ENCODE measurements around the gene CHMP5. TPM values are rescaled to one million over a fixed set of nuclear protein-coding genes. Genes with fewer than 3 reads are reported as not detected.

Gene CHMP5
- total RNA-seq, 1 donor from 2014 or later, result 88.7 TPM

- TF ChIP-seq CTCF (IDR thresholded peaks at IDR 0.05; ENCODE audit: unreplicated experiment), result no peak
- Mint-ChIP-seq H3K27me3 (ENCODE audit: unreplicated experiment) (peaks cover 10% of the 10 kb centered on the region), H3K27ac (ENCODE audit: unreplicated experiment) (peak overlapping the region; percentile 96), H3K4me1 (ENCODE audit: unreplicated experiment) (peaks cover 25% of the 10 kb centered on the region), H3K9me3 (ENCODE audit: unreplicated experiment) (no peaks in the 10 kb centered on the region), H3K4me3 (ENCODE audit: unreplicated experiment) (peak overlapping the region; percentile 95), H3K36me3 (ENCODE audit: low read depth, unreplicated experiment) (peaks cover 21% of the 10 kb centered on the region)
- no peak for DNase-seq (ENCODE audit: low spot score)
These were observed 25.0 kb downstream of the CHMP5 start for GRCh38 chr9:33289936-33290246.

- H3K9me3 Mint-ChIP-seq (ENCODE audit: unreplicated experiment), result no peaks in the 10 kb centered on the region
- H3K36me3 Mint-ChIP-seq (ENCODE audit: low read depth, unreplicated experiment), result peaks cover 22% of the 10 kb centered on the region
- H3K4me3 Mint-ChIP-seq (ENCODE audit: unreplicated experiment), result peak within 1 kb of the TSS; percentile 95
- peak within 1 kb of the TSS; percentile 96 for H3K27ac Mint-ChIP-seq (ENCODE audit: unreplicated experiment)
- H3K4me1 Mint-ChIP-seq (ENCODE audit: unreplicated experiment), result peaks cover 25% of the 10 kb centered on the region
- no peak for TF ChIP-seq CTCF (IDR thresholded peaks at IDR 0.05; ENCODE audit: unreplicated experiment)
- peaks cover 10% of the 10 kb centered on the region for H3K27me3 Mint-ChIP-seq (ENCODE audit: unreplicated experiment)
- DNase-seq (ENCODE audit: low spot score), result peak; percentile 94
These were observed 25.6 kb downstream of the CHMP5 start, which contains the start of gene NFX1 for GRCh38 chr9:33290247-33291030. NFX1 (plus strand) TSS chr9:33290516; CDS start chr9:33290573, 57 bp downstream.

DNA sequence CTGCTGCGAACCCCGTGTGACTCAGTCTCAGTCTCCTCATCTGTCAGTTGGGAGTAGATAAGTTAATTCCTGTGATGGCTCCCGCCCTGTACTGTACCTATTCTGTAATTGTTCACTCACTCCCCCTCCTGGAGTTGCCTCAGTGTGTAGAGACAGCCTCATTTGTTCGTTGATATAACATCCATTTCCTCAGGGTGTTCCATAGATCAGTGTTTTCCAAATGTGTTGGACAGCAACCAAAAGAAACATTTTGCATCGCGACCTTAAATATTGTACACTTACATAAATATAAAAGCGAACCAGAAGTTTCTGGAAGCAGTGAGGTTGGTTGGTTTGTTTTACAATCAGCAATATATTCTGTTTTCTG lies 26.2 kb downstream of the CHMP5 start:
- H3K4me1 Mint-ChIP-seq (ENCODE audit: unreplicated experiment), result peaks cover 27% of the 10 kb centered on the region
- H3K9me3 Mint-ChIP-seq (ENCODE audit: unreplicated experiment), result no peaks in the 10 kb centered on the region
- H3K27ac Mint-ChIP-seq (ENCODE audit: unreplicated experiment), result peak overlapping the region; percentile 96
- no peak for DNase-seq (ENCODE audit: low spot score)
- peaks cover 26% of the 10 kb centered on the region for H3K36me3 Mint-ChIP-seq (ENCODE audit: low read depth, unreplicated experiment)
- H3K27me3 Mint-ChIP-seq (ENCODE audit: unreplicated experiment), result peaks cover 10% of the 10 kb centered on the region
- TF ChIP-seq CTCF (IDR thresholded peaks at IDR 0.05; ENCODE audit: unreplicated experiment), result no peak
- H3K4me3 Mint-ChIP-seq (ENCODE audit: unreplicated experiment), result peak overlapping the region; percentile 95

DNA sequence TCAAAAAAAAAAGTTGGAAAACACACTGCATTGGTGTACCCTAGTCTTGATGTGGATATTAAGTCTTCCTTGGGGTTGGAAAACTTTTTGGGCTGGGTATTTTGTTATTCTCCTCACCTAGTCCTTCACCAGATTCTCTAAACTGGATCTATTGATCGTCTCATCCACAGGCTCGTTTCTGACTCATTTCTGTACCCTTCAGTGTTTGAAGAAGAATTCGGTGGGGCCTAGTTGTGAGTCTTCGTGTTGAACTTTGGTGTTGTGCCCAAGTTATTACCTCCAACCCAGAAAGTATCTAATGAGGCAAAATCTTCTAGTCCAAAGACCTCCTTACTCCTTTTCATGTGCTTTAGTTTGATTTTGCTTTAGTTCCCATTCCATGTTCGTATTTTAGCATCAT lies 27.1 kb downstream of the CHMP5 start:
- Mint-ChIP-seq H3K4me3 (ENCODE audit: unreplicated experiment) (peak overlapping the region; percentile 62), H3K27me3 (ENCODE audit: unreplicated experiment) (peaks cover 10% of the 10 kb centered on the region), H3K27ac (ENCODE audit: unreplicated experiment) (peak overlapping the region; percentile 96), H3K4me1 (ENCODE audit: unreplicated experiment) (peaks cover 34% of the 10 kb centered on the region), H3K9me3 (ENCODE audit: unreplicated experiment) (no peaks in the 10 kb centered on the region), H3K36me3 (ENCODE audit: low read depth, unreplicated experiment) (peaks cover 33% of the 10 kb centered on the region)
- no peak for DNase-seq (ENCODE audit: low spot score)
- no peak for TF ChIP-seq CTCF (IDR thresholded peaks at IDR 0.05; ENCODE audit: unreplicated experiment)

DNA sequence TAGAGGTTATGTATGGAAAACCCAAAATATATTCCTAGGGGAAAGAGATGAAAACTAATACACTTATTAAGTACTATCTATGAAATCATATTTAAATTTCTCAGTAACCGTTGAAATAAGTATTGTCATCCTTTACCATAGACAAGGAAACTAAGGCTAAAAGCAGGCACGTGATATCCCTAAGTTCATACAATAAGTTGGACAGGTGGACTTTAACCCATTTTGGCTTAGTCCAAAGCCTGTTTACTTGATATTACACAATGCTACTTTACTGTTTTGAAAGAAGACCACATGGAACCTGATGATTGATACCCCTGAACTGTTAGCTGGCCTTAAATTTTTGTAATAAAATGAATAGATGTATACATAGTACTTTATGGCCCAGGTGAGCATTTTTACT lies 28.9 kb downstream of the CHMP5 start:
- peaks cover 10% of the 10 kb centered on the region for H3K27me3 Mint-ChIP-seq (ENCODE audit: unreplicated experiment)
- no peak overlapping the region for H3K27ac Mint-ChIP-seq (ENCODE audit: unreplicated experiment)
- TF ChIP-seq CTCF (IDR thresholded peaks at IDR 0.05; ENCODE audit: unreplicated experiment), result no peak
- H3K9me3 Mint-ChIP-seq (ENCODE audit: unreplicated experiment), result no peaks in the 10 kb centered on the region
- peaks cover 48% of the 10 kb centered on the region for H3K36me3 Mint-ChIP-seq (ENCODE audit: low read depth, unreplicated experiment)
- no peak overlapping the region for H3K4me3 Mint-ChIP-seq (ENCODE audit: unreplicated experiment)
- DNase-seq (ENCODE audit: low spot score), result no peak
- H3K4me1 Mint-ChIP-seq (ENCODE audit: unreplicated experiment), result peaks cover 48% of the 10 kb centered on the region

Measured in endothelial cell (in vitro differentiated cells).